HepG2 (cell line): ENCODE measurements around the gene NBPF1. TPM values are rescaled to one million over a fixed set of nuclear protein-coding genes. Genes with fewer than 3 reads are reported as not detected.

ENCODE experiments used
- CBX2 ChIP-seq, 2 experiments: fragments of 200-600 bp in 1 of 2; sonication (generic); formaldehyde crosslinking in 1 of 2; IDR thresholded peaks; 2 replicates each; pipeline versions ENCODE4 v1.7.0 to v1.8.1; 2018 to 2022; ENCODE audit warnings: low read depth in 2 of 2, low read length in 1 of 2, mild to moderate bottlenecking in 1 of 2, missing genetic modification reagents in 1 of 2
- HOXA7 ChIP-seq: sonication (generic); formaldehyde crosslinking; IDR thresholded peaks from 2 replicates; pipeline ENCODE4 v1.8.1; 2022; ENCODE audit warnings: mild to moderate bottlenecking, missing genetic modification reagents, moderate library complexity
- NR3C1 ChIP-seq: sonication (generic); formaldehyde crosslinking; IDR thresholded peaks from 2 replicates; pipeline ENCODE4 v1.4.0; 2020; ENCODE audit warnings: missing genetic modification reagents
- RFX1 ChIP-seq: fragments of 450-650 bp; IDR thresholded peaks from 2 replicates; pipeline ENCODE4 v1.6.1; 2017
- RORA ChIP-seq: sonication (generic); formaldehyde crosslinking; IDR thresholded peaks from 2 replicates; pipeline ENCODE4 v1.5.0; 2020; ENCODE audit warnings: mild to moderate bottlenecking, missing genetic modification reagents, moderate library complexity
- TAF1 ChIP-seq: sonication (generic); formaldehyde crosslinking; IDR thresholded peaks from 2 replicates; pipeline ENCODE4 v1.4.0; 2020; ENCODE audit warnings: missing genetic modification reagents
- ZC3H4 ChIP-seq: sonication (generic); formaldehyde crosslinking; IDR thresholded peaks from 2 replicates; pipeline ENCODE4 v1.4.0; 2020; ENCODE audit warnings: missing genetic modification reagents, borderline replicate concordance
- ZKSCAN1 ChIP-seq: fragments of 150-350 bp; IDR thresholded peaks from 2 replicates; pipeline ENCODE4 v1.6.1; 2014; ENCODE audit warnings: low read length
- ZNF143 ChIP-seq: sonication (generic); formaldehyde crosslinking; IDR thresholded peaks from 2 replicates; pipeline ENCODE4 v1.4.0; 2020; ENCODE audit warnings: missing genetic modification reagents
- ZNF224 ChIP-seq: sonication (generic); formaldehyde crosslinking; IDR thresholded peaks from 2 replicates; pipeline ENCODE4 v1.5.0; 2020; ENCODE audit warnings: mild to moderate bottlenecking, missing genetic modification reagents
- ZNF367 ChIP-seq: sonication (generic); formaldehyde crosslinking; IDR thresholded peaks from 2 replicates; pipeline ENCODE4 v1.4.0; 2020; ENCODE audit warnings: missing genetic modification reagents, borderline replicate concordance
- ZNF460 ChIP-seq: sonication (generic); formaldehyde crosslinking; IDR thresholded peaks from 2 replicates; pipeline ENCODE4 v1.5.1; 2020; ENCODE audit warnings: missing genetic modification reagents, mild to moderate bottlenecking, borderline replicate concordance
- polyA plus RNA-seq, 8 experiments: library from polyadenylated mRNA; depleted of rRNA in 3 of 8; stranded (reverse) in 7 of 8; unstranded in 1 of 8; fragments of >200 nt; fragmentation: Illumina TruSeq in 4 of 8; extraction: Trizol in 4 of 8; gene quantifications; 2 replicates each; pipeline versions ENCODE4 v1.2.1 to v1.2.3, GENCODE V29; 2011 to 2016; ENCODE audit warnings: low read depth in 4 of 8, missing spikeins in 1 of 8, mixed read lengths in 1 of 8; ENCODE audit not compliant: insufficient read depth in 1 of 8
- total RNA-seq, 5 experiments: library from RNA; depleted of rRNA; stranded (reverse); fragments of >200 nt; fragmentation: Illumina TruSeq; extraction: Trizol; gene quantifications; 2 replicates each; pipeline ENCODE4 v1.2.3, GENCODE V29; 2016; ENCODE audit warnings: low read depth in 1 of 5
- TF ChIP-seq, protein P1 (sequence below), 2 experiments: sonication (generic) in 1 of 2; formaldehyde crosslinking in 1 of 2; IDR thresholded peaks; 2 replicates each; pipeline versions ENCODE4 v1.4.0 to v1.6.1; 2016 to 2020; ENCODE audit warnings: borderline replicate concordance in 1 of 2, low read depth in 1 of 2, mild to moderate bottlenecking in 1 of 2, missing genetic modification reagents in 1 of 2
- TF ChIP-seq, protein P2 (sequence below): sonication (generic); formaldehyde crosslinking; IDR thresholded peaks from 2 replicates; pipeline ENCODE4 v1.8.0; 2022; ENCODE audit warnings: missing genetic modification reagents, mild to moderate bottlenecking, inconsistent platforms, borderline replicate concordance
- TF ChIP-seq, protein P3 (sequence below): sonication (generic); formaldehyde crosslinking; IDR thresholded peaks from 2 replicates; pipeline ENCODE4 v1.8.0; 2023; ENCODE audit warnings: mild to moderate bottlenecking, missing genetic modification reagents
- TF ChIP-seq, protein P4 (sequence below): IDR thresholded peaks from 2 replicates; pipeline ENCODE4 v1.4.0; 2020; ENCODE audit warnings: mild to moderate bottlenecking, missing genetic modification reagents

The NBPF1 gene
- total and polyA plus RNA-seq, 2 of the 13 experiments (the other 11 are each of a cell fraction or from before 2014, with no cell fraction given) = 30.3 to 35.6 TPM

- TF ChIP-seq, protein P1, sequence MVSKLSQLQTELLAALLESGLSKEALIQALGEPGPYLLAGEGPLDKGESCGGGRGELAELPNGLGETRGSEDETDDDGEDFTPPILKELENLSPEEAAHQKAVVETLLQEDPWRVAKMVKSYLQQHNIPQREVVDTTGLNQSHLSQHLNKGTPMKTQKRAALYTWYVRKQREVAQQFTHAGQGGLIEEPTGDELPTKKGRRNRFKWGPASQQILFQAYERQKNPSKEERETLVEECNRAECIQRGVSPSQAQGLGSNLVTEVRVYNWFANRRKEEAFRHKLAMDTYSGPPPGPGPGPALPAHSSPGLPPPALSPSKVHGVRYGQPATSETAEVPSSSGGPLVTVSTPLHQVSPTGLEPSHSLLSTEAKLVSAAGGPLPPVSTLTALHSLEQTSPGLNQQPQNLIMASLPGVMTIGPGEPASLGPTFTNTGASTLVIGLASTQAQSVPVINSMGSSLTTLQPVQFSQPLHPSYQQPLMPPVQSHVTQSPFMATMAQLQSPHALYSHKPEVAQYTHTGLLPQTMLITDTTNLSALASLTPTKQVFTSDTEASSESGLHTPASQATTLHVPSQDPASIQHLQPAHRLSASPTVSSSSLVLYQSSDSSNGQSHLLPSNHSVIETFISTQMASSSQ (IDR thresholded peaks at IDR 0.05; ENCODE audit: low read depth) = no peak
- TF ChIP-seq, protein P1 (CRISPR knock-in tag; IDR thresholded peaks at IDR 0.05; ENCODE audit: borderline replicate concordance) = no peak
- TF ChIP-seq, protein P2, sequence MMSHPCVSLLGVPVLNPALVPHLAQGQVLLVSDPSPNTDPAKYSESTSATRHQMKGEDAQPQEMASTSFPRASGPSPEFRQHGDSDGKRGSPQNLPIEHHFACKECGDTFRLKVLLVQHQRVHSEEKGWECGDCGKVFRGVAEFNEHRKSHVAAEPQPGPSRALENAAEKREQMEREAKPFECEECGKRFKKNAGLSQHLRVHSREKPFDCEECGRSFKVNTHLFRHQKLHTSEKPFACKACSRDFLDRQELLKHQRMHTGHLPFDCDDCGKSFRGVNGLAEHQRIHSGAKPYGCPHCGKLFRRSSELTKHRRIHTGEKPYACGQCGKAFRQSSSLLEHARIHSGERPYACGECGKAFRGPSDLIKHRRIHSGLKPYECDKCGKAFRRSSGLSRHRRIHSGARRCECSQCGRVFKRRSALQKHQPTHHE (CRISPR knock-in tag) = no peak
- 0 out of 2 replicates have a peak, but pooled peaks have one; percentile 38 for TF ChIP-seq NR3C1 (CRISPR knock-in tag)
- 0 out of 2 replicates have a peak, but pooled peaks have one; percentile 34 for TF ChIP-seq ZNF224 (CRISPR knock-in tag)
- TF ChIP-seq ZC3H4 (CRISPR knock-in tag) = no peak
- no peak for TF ChIP-seq CBX2 (IDR thresholded peaks at IDR 0.05; ENCODE audit: low read depth, low read length)
- TF ChIP-seq CBX2 (CRISPR knock-in tag; IDR thresholded peaks at IDR 0.05; ENCODE audit: low read depth) = no peak
- TF ChIP-seq RORA (CRISPR knock-in tag) = no peak
- TF ChIP-seq ZNF367 (CRISPR knock-in tag) = no peak
- no peak for TF ChIP-seq ZNF143 (CRISPR knock-in tag)
- TF ChIP-seq ZKSCAN1 = no peak
- TF ChIP-seq HOXA7 (CRISPR knock-in tag) = no peak
- TF ChIP-seq TAF1 = peak; percentile 26; the same call in 1 of the 2 replicates
- TF ChIP-seq RFX1 = no peak
- TF ChIP-seq, protein P3, sequence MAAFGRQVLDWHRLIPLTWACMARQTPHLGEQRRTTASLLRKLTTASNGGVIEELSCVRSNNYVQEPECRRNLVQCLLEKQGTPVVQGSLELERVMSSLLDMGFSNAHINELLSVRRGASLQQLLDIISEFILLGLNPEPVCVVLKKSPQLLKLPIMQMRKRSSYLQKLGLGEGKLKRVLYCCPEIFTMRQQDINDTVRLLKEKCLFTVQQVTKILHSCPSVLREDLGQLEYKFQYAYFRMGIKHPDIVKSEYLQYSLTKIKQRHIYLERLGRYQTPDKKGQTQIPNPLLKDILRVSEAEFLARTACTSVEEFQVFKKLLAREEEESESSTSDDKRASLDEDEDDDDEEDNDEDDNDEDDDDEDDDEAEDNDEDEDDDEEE (CRISPR knock-in tag) = no peak
- TF ChIP-seq, protein P4, sequence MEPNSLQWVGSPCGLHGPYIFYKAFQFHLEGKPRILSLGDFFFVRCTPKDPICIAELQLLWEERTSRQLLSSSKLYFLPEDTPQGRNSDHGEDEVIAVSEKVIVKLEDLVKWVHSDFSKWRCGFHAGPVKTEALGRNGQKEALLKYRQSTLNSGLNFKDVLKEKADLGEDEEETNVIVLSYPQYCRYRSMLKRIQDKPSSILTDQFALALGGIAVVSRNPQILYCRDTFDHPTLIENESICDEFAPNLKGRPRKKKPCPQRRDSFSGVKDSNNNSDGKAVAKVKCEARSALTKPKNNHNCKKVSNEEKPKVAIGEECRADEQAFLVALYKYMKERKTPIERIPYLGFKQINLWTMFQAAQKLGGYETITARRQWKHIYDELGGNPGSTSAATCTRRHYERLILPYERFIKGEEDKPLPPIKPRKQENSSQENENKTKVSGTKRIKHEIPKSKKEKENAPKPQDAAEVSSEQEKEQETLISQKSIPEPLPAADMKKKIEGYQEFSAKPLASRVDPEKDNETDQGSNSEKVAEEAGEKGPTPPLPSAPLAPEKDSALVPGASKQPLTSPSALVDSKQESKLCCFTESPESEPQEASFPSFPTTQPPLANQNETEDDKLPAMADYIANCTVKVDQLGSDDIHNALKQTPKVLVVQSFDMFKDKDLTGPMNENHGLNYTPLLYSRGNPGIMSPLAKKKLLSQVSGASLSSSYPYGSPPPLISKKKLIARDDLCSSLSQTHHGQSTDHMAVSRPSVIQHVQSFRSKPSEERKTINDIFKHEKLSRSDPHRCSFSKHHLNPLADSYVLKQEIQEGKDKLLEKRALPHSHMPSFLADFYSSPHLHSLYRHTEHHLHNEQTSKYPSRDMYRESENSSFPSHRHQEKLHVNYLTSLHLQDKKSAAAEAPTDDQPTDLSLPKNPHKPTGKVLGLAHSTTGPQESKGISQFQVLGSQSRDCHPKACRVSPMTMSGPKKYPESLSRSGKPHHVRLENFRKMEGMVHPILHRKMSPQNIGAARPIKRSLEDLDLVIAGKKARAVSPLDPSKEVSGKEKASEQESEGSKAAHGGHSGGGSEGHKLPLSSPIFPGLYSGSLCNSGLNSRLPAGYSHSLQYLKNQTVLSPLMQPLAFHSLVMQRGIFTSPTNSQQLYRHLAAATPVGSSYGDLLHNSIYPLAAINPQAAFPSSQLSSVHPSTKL (CRISPR knock-in tag) = no peak
- TF ChIP-seq ZNF460 = no peak
Measured at GRCh38 chr1:16631248-16632043, 18.1 kb upstream of the NBPF1 start (continued).
